Stimulated activated CD4-positive, alpha-beta T cell treated with anti-CD3 and anti-CD28 coated beads, TNF-alpha, amount 100 ng/mL, for 1 hour (primary cell): Measurements from ENCODE around the gene ST3GAL3.

Source experiments
- DNase-seq, 3 donors: peaks; one replicate each; pipeline ENCODE4 v3.0.0-alpha.2; 2020; ENCODE audit warnings: low read depth in 3 of 3, low spot score in 1 of 3

Gene ST3GAL3

GRCh38 chr1:43936431-43937151 is 229.3 kb downstream of the ST3GAL3 start:
- no peak for DNase-seq

GRCh38 chr1:43937179-43937865 is 230.0 kb downstream of the ST3GAL3 start:
- DNase-seq: no peak

GRCh38 chr1:43938383-43938782 is 231.0 kb downstream of the ST3GAL3 start:
- DNase-seq: no peak

GRCh38 chr1:43938892-43939587 is 231.7 kb downstream of the ST3GAL3 start:
- no peak for DNase-seq

- no peak for DNase-seq
These were observed 235.1 kb downstream of the ST3GAL3 start for GRCh38 chr1:43942411-43942810.

- DNase-seq: no peak
These were observed 237.5 kb downstream of the ST3GAL3 start for GRCh38 chr1:43944860-43945259.

- DNase-seq: no peak
These were observed 238.4 kb downstream of the ST3GAL3 start for GRCh38 chr1:43945674-43946235.

- peak; percentile 82 to 90 (median 87) for DNase-seq
These were observed 239.1 kb downstream of the ST3GAL3 start, which contains the start of gene IPO13 for GRCh38 chr1:43946236-43947060. IPO13 (plus strand) TSS chr1:43946950; CDS start chr1:43947601, 651 bp downstream.

- no peak for DNase-seq
These were observed 239.9 kb downstream of the ST3GAL3 start for GRCh38 chr1:43947061-43947873.

GRCh38 chr1:43947874-43948437 is 240.6 kb downstream of the ST3GAL3 start:
- no peak for DNase-seq

GRCh38 chr1:43949678-43950077 is 242.3 kb downstream of the ST3GAL3 start:
- no peak for DNase-seq

GRCh38 chr1:43951021-43951985 is 244.0 kb downstream of the ST3GAL3 start:
- DNase-seq: no peak

- no peak for DNase-seq
These were observed 245.5 kb downstream of the ST3GAL3 start for GRCh38 chr1:43952731-43953346.

GRCh38 chr1:43953361-43953760 is 246.0 kb downstream of the ST3GAL3 start:
- no peak for DNase-seq

- DNase-seq: no peak
These were observed 246.7 kb downstream of the ST3GAL3 start for GRCh38 chr1:43954036-43954435.

GRCh38 chr1:43956234-43956633 is 248.9 kb downstream of the ST3GAL3 start:
- no peak for DNase-seq

GRCh38 chr1:43957407-43958040 is 250.2 kb downstream of the ST3GAL3 start:
- no peak for DNase-seq
